Mononuclear cell (primary cell): ENCODE data around the gene PRPS2. TPM values are rescaled to one million over a fixed set of nuclear protein-coding genes. Genes with fewer than 3 reads are reported as not detected.

Experiments
- H3K27me3 ChIP-seq: 2 replicates; pipeline ENCODE4 v1.6.0; 2011; ENCODE audit warnings: low read length, control low read depth; ENCODE audit not compliant: insufficient read depth
- H3K4me1 ChIP-seq: 2 replicates; pipeline ENCODE4 v1.5.1; 2011; ENCODE audit warnings: mild to moderate bottlenecking, low read length, control low read depth; ENCODE audit not compliant: insufficient read depth
- H3K4me3 ChIP-seq: 2 replicates; pipeline ENCODE4 v1.5.1; 2011; ENCODE audit warnings: mild to moderate bottlenecking, low read length, moderate library complexity
- H3K9me3 ChIP-seq: 2 replicates; pipeline ENCODE4 v1.5.1; 2011; ENCODE audit warnings: low read depth, mild to moderate bottlenecking, control low read depth, low read length
- total RNA-seq: library from RNA; depleted of rRNA; stranded (reverse); fragments of >200 nt; gene quantifications from one replicate; pipeline ENCODE4 v1.2.3, GENCODE V29; 2012

PRPS2 gene
- total RNA-seq, 1 donor: 15.7 TPM

DNA sequence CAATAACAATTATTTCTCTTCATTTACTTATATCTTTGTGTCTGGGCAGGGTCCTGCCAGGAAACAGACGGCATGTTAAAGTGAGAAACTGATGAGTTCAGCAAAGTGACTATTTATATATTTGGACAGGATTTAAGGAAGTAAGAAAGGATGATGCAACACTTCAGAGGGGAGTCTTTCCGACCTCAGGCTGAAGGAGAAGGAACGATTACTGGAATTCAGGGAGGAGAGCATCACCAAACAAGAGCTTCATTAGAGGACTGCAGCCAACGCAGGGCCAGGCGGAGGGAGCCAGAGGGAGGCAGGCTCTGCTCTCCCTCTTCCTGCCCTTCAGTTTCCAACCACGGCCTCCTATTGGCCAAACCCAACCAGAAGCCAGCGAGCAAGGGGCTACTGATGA is 74.1 kb downstream of the PRPS2 start:
- Histone ChIP-seq H3K4me3 (no peak overlapping the region), H3K27me3 (no peaks in the 10 kb centered on the region), H3K9me3 (no peaks in the 10 kb centered on the region), H3K4me1 (peaks cover 31% of the 10 kb centered on the region)

DNA sequence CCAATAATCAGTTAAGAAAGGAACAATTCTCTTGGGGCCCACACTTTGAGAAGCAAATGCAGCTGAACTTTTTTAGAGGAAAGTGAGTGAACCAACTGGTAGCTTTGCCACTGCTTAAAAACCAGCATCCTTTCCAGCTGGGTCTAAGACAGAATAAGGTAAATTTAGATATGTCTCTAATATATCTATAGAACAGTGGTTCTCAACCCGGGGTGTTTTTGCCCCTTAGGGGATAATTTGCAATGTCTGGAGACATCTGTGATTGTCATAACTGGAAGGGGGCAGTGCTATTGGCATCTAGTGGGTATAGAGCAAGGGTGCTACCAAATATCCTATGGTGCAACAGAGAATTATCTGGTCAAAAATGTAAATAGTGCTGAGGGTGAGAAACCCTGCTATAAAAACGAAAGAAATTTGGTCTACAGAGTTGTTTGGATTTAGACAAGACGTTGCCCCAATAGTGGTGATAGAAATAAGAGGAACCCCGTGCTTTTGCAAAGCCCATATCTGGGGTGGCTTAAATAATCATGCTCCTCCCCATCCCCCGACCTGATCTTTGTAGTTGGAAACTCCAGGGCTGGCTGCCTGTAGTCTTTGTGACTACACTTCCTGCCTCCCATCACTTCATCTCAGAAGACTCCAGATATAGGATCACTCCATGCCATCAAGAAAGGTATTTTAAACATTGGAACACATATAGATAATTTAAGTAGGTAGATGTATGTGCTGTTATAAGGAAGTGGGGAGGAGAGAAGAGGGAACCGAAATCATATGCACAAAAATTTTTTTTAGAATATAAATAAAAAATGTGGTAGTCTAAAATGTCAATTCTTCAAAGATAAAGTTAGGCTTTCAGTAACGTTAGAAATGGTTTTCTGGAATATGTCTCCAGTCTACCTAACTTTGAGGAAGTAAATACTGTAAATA is 75.5 kb downstream of the PRPS2 start, which contains the start of gene TLR7:
Gene TLR7, plus strand, starts transcription at position 622 of the 927 bp plus-strand sequence. CDS start 507 bp downstream, outside the sequence.
- H3K4me1 ChIP-seq: peaks cover 36% of the 10 kb centered on the region
- no peaks in the 10 kb centered on the region for H3K27me3 ChIP-seq
- H3K4me3 ChIP-seq: peak within 1 kb of the TSS; percentile 36
- no peaks in the 10 kb centered on the region for H3K9me3 ChIP-seq

DNA sequence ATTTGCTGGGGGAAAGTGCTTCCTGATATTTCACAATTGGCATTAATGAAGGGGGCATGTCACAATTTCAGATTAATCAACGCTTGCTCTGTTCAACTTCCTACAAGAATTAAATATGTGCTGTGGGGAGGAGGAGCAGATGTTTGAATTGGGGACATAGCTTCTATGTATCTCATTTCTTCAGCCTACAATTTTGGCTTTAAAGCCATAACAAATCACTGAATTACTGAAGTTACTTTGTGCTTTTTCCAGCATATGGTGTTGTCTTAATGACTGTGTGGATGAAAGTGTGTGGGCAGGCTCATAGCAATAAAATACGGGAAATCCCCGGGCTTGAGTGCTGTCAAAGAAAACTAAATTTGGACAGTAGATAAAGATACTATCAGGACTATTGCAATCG is 76.5 kb downstream of the PRPS2 start:
- Histone ChIP-seq H3K4me3 (peak overlapping the region; percentile 36), H3K9me3 (no peaks in the 10 kb centered on the region), H3K27me3 (no peaks in the 10 kb centered on the region), H3K4me1 (peaks cover 43% of the 10 kb centered on the region)

DNA sequence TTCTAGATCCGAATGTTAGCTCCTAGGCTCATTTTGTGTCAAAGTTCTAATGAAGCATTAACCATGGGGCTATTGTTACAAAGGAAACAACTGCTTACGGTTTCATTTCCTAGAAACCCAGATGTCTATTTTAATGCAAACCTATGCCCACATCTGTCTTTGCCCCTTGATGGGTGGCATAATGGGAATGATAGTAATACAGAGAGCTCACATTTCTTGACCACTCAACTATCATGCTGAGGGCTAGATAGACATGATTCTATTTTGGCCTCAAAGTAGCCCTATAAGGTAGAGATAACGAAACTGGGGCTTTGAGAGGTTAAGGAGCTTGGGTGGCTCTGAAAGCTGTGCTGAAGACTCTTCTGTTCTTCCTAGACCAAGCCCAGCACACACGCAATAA is 77.5 kb downstream of the PRPS2 start:
- H3K4me3 ChIP-seq: no peak overlapping the region
- no peaks in the 10 kb centered on the region for H3K9me3 ChIP-seq
- no peaks in the 10 kb centered on the region for H3K27me3 ChIP-seq
- peaks cover 43% of the 10 kb centered on the region for H3K4me1 ChIP-seq

DNA sequence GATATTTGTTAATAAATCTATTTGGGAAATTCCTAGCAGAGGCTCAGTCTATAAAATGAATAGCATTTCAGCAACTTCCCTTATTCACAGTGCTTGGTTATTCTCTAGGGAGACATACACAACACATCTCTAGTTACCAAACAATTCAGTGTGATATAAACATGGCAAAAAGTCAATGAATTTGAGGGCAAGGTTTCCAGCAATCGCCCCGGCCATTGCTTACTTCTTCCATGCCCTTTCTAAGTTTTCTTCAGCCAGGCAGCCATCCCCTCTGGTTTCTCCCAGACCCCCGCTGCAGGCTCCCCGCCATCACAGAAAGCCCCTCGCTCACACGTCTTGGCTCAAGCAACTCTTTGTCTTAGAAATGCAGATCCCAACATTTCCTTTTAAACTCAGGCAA is 80.0 kb downstream of the PRPS2 start:
- no peaks in the 10 kb centered on the region for H3K27me3 ChIP-seq
- no peak overlapping the region for H3K4me3 ChIP-seq
- H3K9me3 ChIP-seq: no peaks in the 10 kb centered on the region
- H3K4me1 ChIP-seq: peaks cover 40% of the 10 kb centered on the region

DNA sequence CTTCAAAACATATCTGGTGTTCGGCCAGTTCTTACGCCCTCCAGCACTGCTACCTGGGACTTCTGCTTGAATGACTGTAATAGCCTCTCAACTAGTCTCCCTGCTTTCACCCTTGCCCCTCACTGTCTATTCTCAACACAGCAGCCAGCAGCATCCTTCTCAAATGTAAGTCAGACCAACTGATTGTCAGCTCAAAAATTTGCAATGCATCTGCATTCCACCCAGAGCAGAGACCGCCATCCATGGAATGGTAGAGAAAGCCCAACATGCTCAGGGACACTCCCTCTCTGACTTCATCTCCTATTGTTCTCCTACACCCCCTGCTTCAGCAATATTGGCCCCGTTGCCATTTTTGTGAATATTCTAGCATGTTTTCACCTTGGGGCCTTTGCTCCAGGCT is 81.5 kb downstream of the PRPS2 start:
- Histone ChIP-seq H3K4me1 (peaks cover 43% of the 10 kb centered on the region), H3K27me3 (no peaks in the 10 kb centered on the region), H3K9me3 (no peaks in the 10 kb centered on the region), H3K4me3 (no peak overlapping the region)

Other genes starting within 250 kb of the PRPS2 start
- gene TLR7, start 75.7 kb downstream of the PRPS2 start, total RNA-seq: 3.0 TPM
- 18.4 TPM for gene TLR8, start 115.2 kb downstream of the PRPS2 start, total RNA-seq
- 5,748 TPM for gene TMSB4X, start 183.7 kb downstream of the PRPS2 start, total RNA-seq